Measurements from ENCODE around the gene KASH5.
"Not testable (repeated sequence)": the region's sequence is repeated elsewhere in the genome, so short reads cannot be mapped to it uniquely, and the experiment has no call there.

KASH5 gene

GRCh38 chr19:49436381-49437017 is 48.5 kb downstream of the KASH5 start:
- no peak for DNase-seq (ENCODE audit: low spot score)

GRCh38 chr19:49437231-49437630 is 49.2 kb downstream of the KASH5 start:
- DNase-seq (ENCODE audit: low spot score): no peak

GRCh38 chr19:49438261-49438660 is 50.2 kb downstream of the KASH5 start:
- DNase-seq (ENCODE audit: low spot score): no peak

GRCh38 chr19:49439836-49440235 is 51.8 kb downstream of the KASH5 start:
- no peak for DNase-seq (ENCODE audit: low spot score)

- no peak for DNase-seq (ENCODE audit: low spot score)
Observed at GRCh38 chr19:49440439-49441209, 52.6 kb downstream of the KASH5 start.

GRCh38 chr19:49441210-49441959 is 53.3 kb downstream of the KASH5 start, which contains the start of gene SLC17A7:
Gene SLC17A7 (minus strand): TSS chr19:49441527. CDS start chr19:49441379, 148 bp downstream.
- peak; percentile 66 for DNase-seq (ENCODE audit: low spot score)

GRCh38 chr19:49441960-49442350 is 53.9 kb downstream of the KASH5 start:
- DNase-seq (ENCODE audit: low spot score): no peak

- no peak for DNase-seq (ENCODE audit: low spot score)
Observed at GRCh38 chr19:49442354-49442753, 54.3 kb downstream of the KASH5 start.

GRCh38 chr19:49442771-49443365 is 54.8 kb downstream of the KASH5 start:
- DNase-seq (ENCODE audit: low spot score): peak; percentile 93

- peak; percentile 95 for DNase-seq (ENCODE audit: low spot score)
Observed at GRCh38 chr19:49443366-49444099, 55.5 kb downstream of the KASH5 start.

GRCh38 chr19:49444100-49444700 is 56.2 kb downstream of the KASH5 start:
- DNase-seq (ENCODE audit: low spot score): not testable (repeated sequence)

GRCh38 chr19:49445997-49446396 is 57.9 kb downstream of the KASH5 start:
- no peak for DNase-seq (ENCODE audit: low spot score)

GRCh38 chr19:49447485-49448431 is 59.7 kb downstream of the KASH5 start:
- DNase-seq (ENCODE audit: low spot score): no peak

- no peak for DNase-seq (ENCODE audit: low spot score)
Observed at GRCh38 chr19:49448432-49448786, 60.4 kb downstream of the KASH5 start.

GRCh38 chr19:49450405-49450804 is 62.4 kb downstream of the KASH5 start:
- DNase-seq (ENCODE audit: low spot score): no peak

GRCh38 chr19:49451430-49452181 is 63.6 kb downstream of the KASH5 start, which contains the start of gene PIH1D1:
Gene PIH1D1 (minus strand): TSS chr19:49451814. CDS start chr19:49451574, 240 bp downstream.
- DNase-seq (ENCODE audit: low spot score): peak; percentile 93

GRCh38 chr19:49453013-49453756 is 65.1 kb downstream of the KASH5 start, which contains the start of gene ALDH16A1:
Gene ALDH16A1 (plus strand): TSS chr19:49453225. CDS start chr19:49453332, 107 bp downstream.
- peak; percentile 99 for DNase-seq (ENCODE audit: low spot score)

GRCh38 chr19:49453757-49454240 is 65.8 kb downstream of the KASH5 start:
- DNase-seq (ENCODE audit: low spot score): no peak

Data from GM03348 (cell line).